Gastrocnemius medialis (tissue), 4 donors: ENCODE data around the gene S100A10.

Experiments used
- CTCF ChIP-seq, 5 experiments: fragments of 450-650 bp in 3 of 5; fragments of 200-600 bp in 2 of 5; sonication (generic) in 2 of 5; IDR thresholded peaks in 4 of 5; conservative IDR thresholded peaks in 1 of 5; 1 replicate in 4 of 5; 2 replicates in 1 of 5; pipeline ENCODE4 v1.5.1; 2016 to 2019; ENCODE audit warnings: antibody characterized with exemption in 5 of 5, mild to moderate bottlenecking in 3 of 5, moderate library complexity in 3 of 5
- POLR2A ChIP-seq, 2 donors: fragments of 450-650 bp; IDR thresholded peaks; one replicate each; pipeline ENCODE4 v1.6.1; 2017; ENCODE audit warnings: antibody characterized with exemption in 2 of 2, mild to moderate bottlenecking in 2 of 2, moderate library complexity in 2 of 2

- TF ChIP-seq CTCF (IDR thresholded peaks at IDR 0.05 in 4 of 5, conservative IDR thresholded peaks at IDR 0.05 in 1 of 5) = no peak
- no peak for TF ChIP-seq POLR2A (IDR thresholded peaks at IDR 0.05)
Observed at GRCh38 chr1:152029929-152030211, 36.2 kb upstream of the S100A10 start.
